H1 (cell line): ENCODE results near the gene TSPAN9. TPM values are rescaled to one million over a fixed set of nuclear protein-coding genes. Genes with fewer than 3 reads are reported as not detected.

Experiments used
- CTCF ChIA-PET: fragments of 300-600 bp; sonication (Branson Sonifier 250); formaldehyde crosslinking; loops from one replicate; lab custom pipeline; 2021; ENCODE audit not compliant: partially characterized antibody; lab: Charles Lee
- POLR2A ChIA-PET: fragments of 300-600 bp; sonication (Branson Sonifier 250); formaldehyde crosslinking; loops from one replicate; lab custom pipeline; 2021; ENCODE audit warnings: inconsistent platforms; ENCODE audit not compliant: partially characterized antibody; lab: Charles Lee
- DNase-seq, 2 experiments: peaks; one replicate each; pipeline versions ENCODE4 v3.0.0 to v3.0.0-alpha.2; 2010 to 2022; ENCODE audit warnings: low spot score in 2 of 2, low read depth in 1 of 2, mixed read lengths in 1 of 2
- FAIRE-seq: peaks from 2 replicates; lab custom pipeline; 2011; peaks lifted over from hg19 to GRCh38; lab: Jason Lieb, UNC
- H2AFZ ChIP-seq: 2 replicates; pipeline ENCODE4 v1.8.1; 2012; ENCODE audit warnings: low read length, inconsistent platforms
- H2AK5ac ChIP-seq: 2 replicates; pipeline ENCODE4 v1.6.1; 2013; ENCODE audit warnings: low read depth, low read length
- H2BK120ac ChIP-seq: replicated peaks from 2 replicates; pipeline ENCODE3; 2013; ENCODE audit warnings: low read depth, low read length, inconsistent platforms
- H2BK12ac ChIP-seq: 2 replicates; pipeline ENCODE4 v1.6.1; 2013; ENCODE audit warnings: low read depth, low read length
- H2BK15ac ChIP-seq: 2 replicates; pipeline ENCODE4 v1.6.1; 2013; ENCODE audit warnings: low read length
- H2BK20ac ChIP-seq: 2 replicates; pipeline ENCODE4 v1.6.1; 2013; ENCODE audit warnings: low read length
- H2BK5ac ChIP-seq: 2 replicates; pipeline ENCODE4 v1.6.1; 2013; ENCODE audit warnings: low read depth, low read length
- H3K14ac ChIP-seq: 2 replicates; pipeline ENCODE4 v1.6.1; 2013; ENCODE audit warnings: inconsistent platforms; ENCODE audit not compliant: insufficient read length
- H3K18ac ChIP-seq: 2 replicates; pipeline ENCODE4 v1.6.1; 2013; ENCODE audit warnings: low read length; ENCODE audit errors: extremely low read depth
- H3K23ac ChIP-seq: 2 replicates; pipeline ENCODE4 v1.6.1; 2013; ENCODE audit warnings: inconsistent platforms; ENCODE audit not compliant: insufficient read length
- H3K23me2 ChIP-seq: 2 replicates; pipeline ENCODE4 v1.6.1; 2013; ENCODE audit warnings: low read depth, low read length
- H3K27ac ChIP-seq: 2 replicates; pipeline ENCODE4 v1.6.1; 2011; ENCODE audit warnings: low read depth, low read length, inconsistent platforms
- H3K27me3 ChIP-seq, 4 experiments: replicated peaks in 1 of 4; 1 replicate in 1 of 4; 2 replicates in 3 of 4; pipeline versions ENCODE4 v1.6.1 to v1.8.1; 2011 to 2013; ENCODE audit warnings: low read length in 3 of 4, mild to moderate bottlenecking in 3 of 4, inconsistent platforms in 2 of 4, mixed read lengths in 2 of 4, moderate library complexity in 1 of 4; ENCODE audit not compliant: control insufficient read depth in 3 of 4, insufficient read depth in 3 of 4; ENCODE audit errors: extremely low read depth in 1 of 4
- H3K36me3 ChIP-seq, 4 experiments: 2 replicates each; pipeline versions ENCODE4 v1.6.1 to v1.8.1; 2011 to 2013; ENCODE audit warnings: mild to moderate bottlenecking in 4 of 4, low read length in 3 of 4, moderate library complexity in 2 of 4, control low read depth in 1 of 4, inconsistent platforms in 1 of 4; ENCODE audit not compliant: insufficient read depth in 4 of 4, control insufficient read depth in 2 of 4
- H3K4ac ChIP-seq: replicated peaks from 2 replicates; pipeline ENCODE3; 2013; ENCODE audit warnings: low read length, low read depth, mixed read lengths, inconsistent platforms; ENCODE audit not compliant: insufficient read length
- H3K4me1 ChIP-seq, 4 experiments: replicated peaks in 1 of 4; 1 replicate in 1 of 4; 2 replicates in 3 of 4; pipeline versions ENCODE4 v1.6.1 to v1.8.1; 2011 to 2013; ENCODE audit warnings: low read length in 3 of 4, inconsistent platforms in 2 of 4, mixed read lengths in 1 of 4; ENCODE audit not compliant: insufficient read depth in 4 of 4, control insufficient read depth in 3 of 4
- H3K4me2 ChIP-seq, 2 experiments: 2 replicates each; pipeline versions ENCODE4 v1.6.1 to v1.8.1; 2011 to 2013; ENCODE audit warnings: low read depth in 2 of 2, low read length in 2 of 2, control low read depth in 1 of 2, inconsistent platforms in 1 of 2, mild to moderate bottlenecking in 1 of 2; ENCODE audit not compliant: insufficient read depth in 1 of 2
- H3K4me3 ChIP-seq, 4 experiments: fragments of 200-600, 300-600 bp in 1 of 4; sonication (generic), shearing (Covaris generic), sonication (Bioruptor Twin) in 1 of 4; 2 replicates each; pipeline versions ENCODE4 v1.5.1 to v1.8.1; 2011 to 2016; ENCODE audit warnings: low read length in 4 of 4, low read depth in 3 of 4, control low read depth in 2 of 4, inconsistent platforms in 2 of 4, mild to moderate bottlenecking in 2 of 4, mixed read lengths in 1 of 4, moderate library complexity in 1 of 4; ENCODE audit not compliant: insufficient read depth in 2 of 4; ENCODE audit errors: extremely low read depth in 1 of 4
- H3K56ac ChIP-seq: replicated peaks from 2 replicates; pipeline ENCODE3; 2013; ENCODE audit warnings: low read depth, mild to moderate bottlenecking, mixed read lengths, low read length, inconsistent platforms; ENCODE audit not compliant: insufficient read length
- H3K79me1 ChIP-seq: 2 replicates; pipeline ENCODE4 v1.6.1; 2013; ENCODE audit warnings: low read depth, low read length, control low read depth
- H3K79me2 ChIP-seq, 2 experiments: 2 replicates each; pipeline versions ENCODE4 v1.6.1 to v1.8.1; 2012 to 2013; ENCODE audit warnings: low read length in 2 of 2, mild to moderate bottlenecking in 2 of 2, inconsistent platforms in 1 of 2; ENCODE audit not compliant: insufficient read depth in 2 of 2, control insufficient read depth in 1 of 2
- H3K9ac ChIP-seq, 4 experiments: replicated peaks in 1 of 4; 1 replicate in 1 of 4; 2 replicates in 3 of 4; pipeline versions ENCODE4 v1.6.1 to v1.8.1; 2011 to 2013; ENCODE audit warnings: low read depth in 3 of 4, low read length in 3 of 4, control low read depth in 2 of 4, mild to moderate bottlenecking in 2 of 4, moderate library complexity in 2 of 4, inconsistent platforms in 1 of 4; ENCODE audit errors: extremely low read depth in 1 of 4
- H3K9me3 ChIP-seq, 2 experiments: 2 replicates each; pipeline versions ENCODE4 v1.6.1 to v1.8.1; 2012 to 2013; ENCODE audit warnings: mild to moderate bottlenecking in 2 of 2, moderate library complexity in 2 of 2, control low read depth in 1 of 2, inconsistent platforms in 1 of 2, low read depth in 1 of 2, low read length in 1 of 2, mixed read lengths in 1 of 2; ENCODE audit not compliant: insufficient read depth in 2 of 2
- H4K20me1 ChIP-seq, 2 experiments: replicated peaks in 1 of 2; 2 replicates each; pipeline versions ENCODE3 to v1.8.1; 2011 to 2013; ENCODE audit warnings: inconsistent platforms in 2 of 2, low read length in 2 of 2, mild to moderate bottlenecking in 1 of 2; ENCODE audit not compliant: insufficient read depth in 2 of 2, control insufficient read depth in 1 of 2
- H4K5ac ChIP-seq: 2 replicates; pipeline ENCODE4 v1.6.1; 2013; ENCODE audit warnings: low read length, low read depth, mixed read lengths, inconsistent platforms; ENCODE audit not compliant: insufficient read length
- H4K8ac ChIP-seq: 2 replicates; pipeline ENCODE4 v1.8.0; 2013; ENCODE audit warnings: mild to moderate bottlenecking, moderate library complexity, low read length, inconsistent platforms; ENCODE audit not compliant: insufficient read depth; ENCODE audit errors: extremely low read depth
- H4K91ac ChIP-seq: replicated peaks from 2 replicates; pipeline ENCODE3; 2013; ENCODE audit warnings: low read length, mixed read lengths, inconsistent platforms; ENCODE audit not compliant: insufficient read length
- BCL11A ChIP-seq, 2 experiments: IDR thresholded peaks; one replicate each; pipeline ENCODE4 v1.6.1; 2011; ENCODE audit warnings: low read depth in 2 of 2, low read length in 2 of 2, mild to moderate bottlenecking in 2 of 2
- BRCA1 ChIP-seq: IDR thresholded peaks from 2 replicates; pipeline ENCODE4 v1.6.1; 2012; ENCODE audit warnings: low read depth, low read length, improper control_type of control experiment
- CTCF ChIP-seq, 3 experiments: IDR thresholded peaks; 1 replicate in 2 of 3; 2 replicates in 1 of 3; pipeline versions ENCODE4 v1.5.1 to v1.6.1; 2011; ENCODE audit warnings: low read length in 3 of 3, mild to moderate bottlenecking in 3 of 3, inconsistent platforms in 2 of 3, low read depth in 1 of 3, moderate library complexity in 1 of 3; ENCODE audit not compliant: insufficient read depth in 1 of 3; ENCODE audit errors: control extremely low read depth in 1 of 3
- EGR1 ChIP-seq: IDR thresholded peaks from 2 replicates; pipeline ENCODE4 v1.6.1; 2011; ENCODE audit warnings: low read depth, low read length, borderline replicate concordance
- EP300 ChIP-seq, 2 experiments: IDR thresholded peaks; 1 replicate in 1 of 2; 2 replicates in 1 of 2; pipeline ENCODE4 v1.6.1; 2011 to 2012; ENCODE audit warnings: low read depth in 2 of 2, low read length in 2 of 2, mild to moderate bottlenecking in 2 of 2, borderline replicate concordance in 1 of 2, inconsistent platforms in 1 of 2, moderate library complexity in 1 of 2
- MAX ChIP-seq: IDR thresholded peaks from 2 replicates; pipeline ENCODE4 v1.6.1; 2012; ENCODE audit warnings: inconsistent platforms
- NANOG ChIP-seq: IDR thresholded peaks from 2 replicates; pipeline ENCODE4 v1.6.1; 2011; ENCODE audit warnings: low read length, low read depth, mild to moderate bottlenecking, inconsistent platforms; ENCODE audit not compliant: insufficient read depth, poor library complexity, severe bottlenecking
- SP2 ChIP-seq: IDR thresholded peaks from 2 replicates; pipeline ENCODE4 v1.6.1; 2012; ENCODE audit warnings: mild to moderate bottlenecking, low read length, inconsistent platforms
- SP4 ChIP-seq: IDR thresholded peaks from 2 replicates; pipeline ENCODE4 v1.6.1; 2012; ENCODE audit warnings: low read length, inconsistent platforms
- TBP ChIP-seq: IDR thresholded peaks from 2 replicates; pipeline ENCODE4 v1.6.1; 2011; ENCODE audit warnings: low read depth, low read length, improper control_type of control experiment
- TCF12 ChIP-seq: IDR thresholded peaks from 2 replicates; pipeline ENCODE4 v1.6.1; 2011; ENCODE audit warnings: low read depth, mild to moderate bottlenecking, low read length
- TEAD4 ChIP-seq: IDR thresholded peaks from 2 replicates; pipeline ENCODE4 v1.6.1; 2012; ENCODE audit warnings: low read depth, low read length, inconsistent platforms, mixed read lengths
- WGBS, 2 experiments: shearing (Covaris generic) in 1 of 2; methylation state at CpG; one replicate each; pipeline versions ENCODE4 v1.1.6 to v1.1.7; 2013 to 2015; ENCODE audit warnings: low lambda C conversion rate in 2 of 2, mixed read lengths in 2 of 2, inconsistent platforms in 1 of 2, low coverage in 1 of 2, missing lambda C conversion rate in 1 of 2; ENCODE audit not compliant: insufficient replicate concordance in 2 of 2, insufficient coverage in 1 of 2, insufficient read length in 1 of 2; ENCODE audit errors: extremely low coverage in 1 of 2, missing lambda C conversion rate in 1 of 2; 5-methylcytosine and 5-hydroxymethylcytosine counted together
- polyA plus RNA-seq, 7 experiments: library from polyadenylated mRNA; depleted of rRNA in 3 of 7; stranded (reverse) in 5 of 7; unstranded in 2 of 7; fragments of >200 nt in 5 of 7; fragments of 200-250 nt in 2 of 7; gene quantifications; 1 replicate in 5 of 7; 2 replicates in 1 of 7; 4 replicates in 1 of 7; pipeline versions ENCODE4 v1.2.1 to v1.2.3, GENCODE V29; 2011 to 2013; ENCODE audit warnings: missing spikeins in 2 of 7, mixed read lengths in 2 of 7
- total RNA-seq: library from RNA; stranded (reverse); fragmentation: NEBNext Ultra II Directional; extraction: Animal tissue kit (Norgen Biotek cat#: 25700); gene quantifications from 2 replicates; pipeline ENCODE4 v1.2.1, GENCODE V29; 2021

TSPAN9 gene
- total and polyA plus RNA-seq, 2 of the 8 experiments (the other 6 are each of a cell fraction or from before 2014, with no cell fraction given) = 11.5 to 29.1 TPM

DNA sequence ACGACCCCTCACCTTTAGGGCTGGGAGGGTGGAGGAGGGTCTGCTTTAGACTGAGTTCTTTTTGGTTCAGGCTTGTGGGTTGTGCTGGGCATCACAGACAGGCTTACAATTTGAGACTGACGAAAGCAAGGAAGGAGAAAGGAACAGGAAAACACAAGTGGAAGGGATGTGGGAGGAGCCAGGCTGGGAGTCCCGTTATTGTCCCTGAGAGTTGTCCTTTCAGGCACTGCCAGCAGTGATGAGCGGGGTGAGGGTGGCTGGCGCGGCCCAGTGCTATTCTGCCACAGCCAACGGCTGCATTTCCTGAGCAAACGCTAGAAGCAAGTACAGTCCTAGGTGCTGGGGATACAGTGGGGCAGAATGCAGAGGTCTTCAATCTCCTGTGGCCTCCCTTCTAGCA is 29.2 kb upstream of the TSPAN9 start:
- Histone ChIP-seq H3K9ac (no peak overlapping the region), H3K9me3 (no peaks in the 10 kb centered on the region), H3K4ac (no peak overlapping the region), H3K23me2 (no peaks in the 10 kb centered on the region), H2BK120ac (no peak overlapping the region), H3K4me3 (no peak overlapping the region), H2BK15ac (0 out of 2 replicates have a peak overlapping the region, but pooled peaks have one; percentile 0), H3K4me1 (peaks cover 0 to 5% (median 2%) of the 10 kb centered on the region in 4 experiments; a peak in 3 of 7 replicates), H4K20me1 (no peaks in the 10 kb centered on the region), H4K5ac (no peak overlapping the region), H3K36me3 (no peaks in the 10 kb centered on the region; a peak in 1 of 8 replicates), H3K27ac (no peak overlapping the region), H3K79me2 (no peaks in the 10 kb centered on the region), H2BK5ac (peak overlapping the region; percentile 16; the same call in 1 of the 2 replicates), H3K27me3 (no peaks in the 10 kb centered on the region), H3K79me1 (no peaks in the 10 kb centered on the region), H2BK20ac (no peak overlapping the region), H4K91ac (no peak overlapping the region), H3K23ac (no peak overlapping the region), H2BK12ac (no peak overlapping the region), H3K18ac (no peak overlapping the region), H2AK5ac (no peak overlapping the region), H4K8ac (no peak overlapping the region), H3K4me2 (no peak overlapping the region), H2AFZ (no peak overlapping the region), H3K14ac (no peak overlapping the region), H3K56ac (no peak overlapping the region)
- DNase-seq (no peak), FAIRE-seq (no peak)
- CTCF ChIA-PET = no interaction called here
- 65% methylated on average over 8 of the region's 8 CpGs; no CpG with 5 or more reads in 1 of the 2 experiments for WGBS, 2 experiments
- POLR2A ChIA-PET = interaction anchor here (0.6 kb wide), 1 partner anchor 25 kb away, joined by 3 read pairs; no protein-coding TSS in a partner anchor
- TF ChIP-seq BCL11A (IDR thresholded peaks at IDR 0.05; ENCODE audit: low read depth in 2 of 2, low read length in 2 of 2) (no peak), NANOG (no peak), MAX (no peak), TCF12 (no peak), CTCF (IDR thresholded peaks at IDR 0.05; ENCODE audit: control extremely low read depth in 1 of 3, insufficient read depth in 1 of 3, low read depth in 1 of 3, low read length in 3 of 3) (no peak), TEAD4 (no peak), SP4 (no peak), BRCA1 (no peak), EP300 (IDR thresholded peaks at IDR 0.05; ENCODE audit: borderline replicate concordance in 1 of 2, low read depth in 2 of 2, low read length in 2 of 2) (no peak), SP2 (no peak), TBP (no peak), EGR1 (no peak)
